Measurements from ENCODE around the gene SPSB2. TPM values are rescaled to one million over a fixed set of nuclear protein-coding genes. Genes with fewer than 3 reads are reported as not detected.
"Not testable (repeated sequence)": the region's sequence is repeated elsewhere in the genome, so short reads cannot be mapped to it uniquely, and the experiment has no call there.

The SPSB2 gene
- 3.1 and 5.8 TPM in 2 replicates for total RNA-seq

- DNase-seq (ENCODE audit: low read depth, low spot score), result peak; percentile 77
Observed at GRCh38 chr12:6873094-6874014, at the start of gene SPSB2. SPSB2 (minus strand) TSS chr12:6873303; CDS start chr12:6872901, 402 bp downstream.

GRCh38 chr12:6921996-6922946, 49.2 kb upstream of the SPSB2 start:
- no peak for DNase-seq (ENCODE audit: low read depth, low spot score)

- no peak for DNase-seq (ENCODE audit: low read depth, low spot score)
Observed at GRCh38 chr12:6921539-6921938, 48.4 kb upstream of the SPSB2 start.

- DNase-seq (ENCODE audit: low read depth, low spot score), result no peak
Observed at GRCh38 chr12:6919588-6919987, 46.5 kb upstream of the SPSB2 start.

GRCh38 chr12:6917491-6918231, 44.6 kb upstream of the SPSB2 start:
- DNase-seq (ENCODE audit: low read depth, low spot score), result no peak

GRCh38 chr12:6916426-6917200, 43.5 kb upstream of the SPSB2 start:
- no peak for DNase-seq (ENCODE audit: low read depth, low spot score)

GRCh38 chr12:6915789-6916285, 42.7 kb upstream of the SPSB2 start:
- no peak for DNase-seq (ENCODE audit: low read depth, low spot score)

- DNase-seq (ENCODE audit: low read depth, low spot score), result no peak
Observed at GRCh38 chr12:6914947-6915788, 42.1 kb upstream of the SPSB2 start.

- DNase-seq (ENCODE audit: low read depth, low spot score), result no peak
Observed at GRCh38 chr12:6914246-6914946, 41.3 kb upstream of the SPSB2 start, which contains the start of gene ENO2. ENO2 (plus strand) TSS chr12:6914580; CDS start chr12:6915833, 1,253 bp downstream.

- DNase-seq (ENCODE audit: low read depth, low spot score), result no peak
Observed at GRCh38 chr12:6912164-6912935, 39.2 kb upstream of the SPSB2 start.

GRCh38 chr12:6909421-6910145, 36.5 kb upstream of the SPSB2 start:
- no peak for DNase-seq (ENCODE audit: low read depth, low spot score)

GRCh38 chr12:6908141-6908540, 35.0 kb upstream of the SPSB2 start:
- not testable (repeated sequence) for DNase-seq (ENCODE audit: low read depth, low spot score)

GRCh38 chr12:6905414-6906040, 32.4 kb upstream of the SPSB2 start:
- DNase-seq (ENCODE audit: low read depth, low spot score), result no peak

- peak; percentile 86 for DNase-seq (ENCODE audit: low read depth, low spot score)
Observed at GRCh38 chr12:6904280-6905276, 31.5 kb upstream of the SPSB2 start, which contains the start of gene LRRC23. LRRC23 (plus strand) TSS chr12:6904822; CDS start chr12:6905634, 812 bp downstream.

GRCh38 chr12:6903722-6904121, 30.6 kb upstream of the SPSB2 start:
- DNase-seq (ENCODE audit: low read depth, low spot score), result no peak

Measured in pulmonary artery endothelial cell (primary cell).